NCI-H146 (cell line): ENCODE measurements around the gene DENND5A.

Experiments
- DNase-seq: peaks from one replicate; lab custom pipeline; 2025; lab: John Stamatoyannopoulos, UW

DENND5A gene

DNA sequence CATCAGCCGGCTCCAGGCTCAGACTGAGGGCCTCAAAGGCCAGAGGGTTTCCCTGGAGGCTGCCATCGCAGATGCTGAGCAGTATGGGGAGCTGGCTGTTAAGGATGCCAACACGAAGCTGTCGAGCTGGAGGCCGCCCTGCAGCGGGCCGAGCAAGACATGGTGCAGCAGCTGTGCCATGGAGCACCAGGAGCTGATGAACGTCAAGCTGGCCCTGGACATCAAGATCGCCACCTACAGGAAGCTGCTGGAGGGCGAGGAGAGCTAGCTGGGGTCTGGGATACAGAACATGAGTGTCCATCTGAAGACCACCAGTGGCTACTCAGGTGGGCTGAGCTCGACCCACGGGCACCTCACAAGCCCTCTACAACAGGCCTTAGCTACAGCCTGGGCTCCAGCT is 169.7 kb downstream of the DENND5A start:
- DNase-seq, result peak; percentile 25

DNA sequence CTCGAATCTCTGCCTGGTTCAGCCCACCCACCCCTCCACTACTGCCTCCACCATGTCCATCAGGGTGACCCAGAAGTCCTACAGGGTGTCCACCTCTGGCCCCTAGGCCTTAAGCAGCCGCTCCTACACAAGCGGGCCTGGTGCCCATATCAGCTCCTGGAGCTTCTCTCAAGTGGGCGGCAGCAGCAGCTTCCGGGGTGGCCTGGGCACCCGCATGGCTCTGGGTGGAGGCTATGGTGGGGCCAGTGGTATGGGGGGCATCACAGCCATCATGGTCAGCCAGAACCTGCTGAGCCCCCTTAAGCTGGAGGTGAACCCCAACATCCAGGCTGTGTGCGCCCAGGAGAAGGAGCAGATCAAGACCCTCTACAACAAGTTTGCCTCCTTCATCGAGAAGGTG is 170.7 kb downstream of the DENND5A start:
- DNase-seq, result no peak

DNA sequence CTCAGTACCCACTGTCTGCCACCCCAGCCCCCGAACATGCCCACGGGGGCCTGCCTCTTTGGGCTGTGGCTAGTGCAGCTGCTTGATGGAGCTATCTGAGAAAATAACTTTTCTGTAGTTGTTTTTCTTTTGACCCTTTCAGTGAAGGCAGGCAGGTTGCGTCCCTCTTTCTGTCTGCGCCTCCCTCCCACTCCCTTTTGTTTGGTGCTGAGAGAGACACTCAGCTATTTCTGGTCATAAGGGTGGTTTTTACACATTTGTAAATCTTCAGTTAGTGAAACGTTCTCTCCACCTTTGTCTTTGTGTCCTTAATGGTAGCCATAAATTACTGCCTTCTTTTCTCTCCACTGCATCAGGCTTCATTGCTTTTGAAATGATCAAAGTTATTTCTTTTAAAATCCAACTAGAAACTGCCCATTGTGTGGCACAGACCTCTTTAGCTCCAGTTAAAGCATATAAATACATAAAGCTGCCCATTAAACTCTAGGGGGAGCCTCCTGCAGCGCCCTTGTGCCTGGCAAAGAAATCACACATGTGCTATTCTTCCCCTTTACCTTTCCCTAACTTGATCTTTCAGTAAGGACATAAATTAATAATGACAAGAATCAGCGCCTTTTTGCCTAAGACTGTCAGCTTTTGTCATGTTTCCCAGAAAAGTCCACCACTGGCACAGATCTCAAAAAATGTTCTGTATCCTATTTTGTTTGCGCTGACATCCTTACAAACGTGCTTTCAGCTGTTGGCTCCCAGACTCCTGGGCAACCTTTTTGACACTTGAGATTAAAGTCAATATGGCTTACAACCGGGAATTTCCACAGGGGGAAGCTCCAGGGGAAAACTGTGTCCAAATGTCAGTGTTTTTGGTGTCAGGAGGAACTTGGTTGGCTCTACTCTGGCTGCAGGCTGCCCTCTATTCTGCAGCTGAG is 172.0 kb downstream of the DENND5A start:
- DNase-seq, result no peak

DNA sequence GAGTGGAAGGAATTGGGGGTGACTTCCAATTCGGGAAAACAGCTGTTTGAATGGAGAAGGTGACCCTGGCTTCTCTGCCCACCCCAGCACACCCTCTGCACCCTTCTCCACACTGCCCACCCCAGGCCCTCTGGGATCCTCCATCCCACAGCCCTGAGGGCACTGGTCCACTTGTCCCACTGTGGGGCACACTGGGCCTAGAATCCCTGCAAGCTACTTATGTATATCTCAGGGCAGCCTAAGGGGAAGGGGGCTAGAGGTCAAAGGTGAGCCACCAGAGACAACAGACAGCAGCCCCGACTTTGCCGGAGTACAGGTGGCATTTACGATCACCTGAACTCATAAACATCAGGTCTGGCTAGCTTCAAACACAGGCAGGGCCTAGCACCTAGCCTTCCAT is 173.1 kb downstream of the DENND5A start:
- no peak for DNase-seq

DNA sequence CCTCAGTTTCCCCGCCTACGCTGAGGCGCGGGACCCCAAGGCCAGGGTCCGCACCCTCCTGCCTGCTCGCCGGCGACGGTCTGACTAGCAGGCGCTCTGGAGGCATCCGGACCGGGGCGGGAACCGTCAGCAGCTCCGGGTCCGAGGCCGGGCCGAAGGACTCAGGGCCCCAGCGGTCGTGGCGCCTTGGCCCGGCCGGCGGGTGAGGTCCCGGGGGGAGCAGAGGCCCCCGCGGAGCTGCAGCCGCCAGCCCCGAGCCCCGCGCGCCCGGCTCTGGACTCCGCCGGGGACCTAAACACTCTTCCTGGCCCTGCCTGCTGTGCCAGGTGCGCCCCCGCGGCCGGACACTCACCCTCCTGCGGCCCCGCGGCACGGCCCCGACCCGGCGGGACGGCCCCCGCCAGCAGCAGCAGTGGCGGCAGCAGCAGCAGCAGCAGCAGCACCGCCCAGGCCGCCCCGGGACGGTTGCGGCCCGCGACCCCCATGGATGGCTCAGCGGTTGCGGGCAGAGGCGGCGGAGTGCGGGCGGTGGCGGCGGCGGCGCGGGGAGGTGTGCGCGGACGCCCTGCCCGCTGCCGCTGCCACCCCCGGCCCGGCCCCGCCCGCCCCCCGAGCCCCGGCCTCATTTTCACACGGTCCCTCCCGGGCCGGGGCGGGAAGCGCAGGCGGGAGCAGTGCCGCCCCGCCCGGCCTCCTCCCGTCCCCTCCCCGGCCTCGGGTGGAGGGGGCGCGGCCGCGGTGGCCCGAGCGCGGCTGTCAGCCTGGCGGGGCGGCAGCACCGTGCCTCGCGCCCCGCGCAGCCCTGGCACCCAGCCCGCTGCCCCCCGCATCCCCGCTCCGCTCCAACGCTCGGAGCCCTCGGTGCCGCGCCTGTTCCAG is 173.9 kb downstream of the DENND5A start, which contains the start of gene SCUBE2:
Gene SCUBE2, minus strand, starts transcription at position 556 of the 879 bp plus-strand sequence. Its CDS starts 71 bp downstream, at position 485.
- DNase-seq, result peak; percentile 14

DNA sequence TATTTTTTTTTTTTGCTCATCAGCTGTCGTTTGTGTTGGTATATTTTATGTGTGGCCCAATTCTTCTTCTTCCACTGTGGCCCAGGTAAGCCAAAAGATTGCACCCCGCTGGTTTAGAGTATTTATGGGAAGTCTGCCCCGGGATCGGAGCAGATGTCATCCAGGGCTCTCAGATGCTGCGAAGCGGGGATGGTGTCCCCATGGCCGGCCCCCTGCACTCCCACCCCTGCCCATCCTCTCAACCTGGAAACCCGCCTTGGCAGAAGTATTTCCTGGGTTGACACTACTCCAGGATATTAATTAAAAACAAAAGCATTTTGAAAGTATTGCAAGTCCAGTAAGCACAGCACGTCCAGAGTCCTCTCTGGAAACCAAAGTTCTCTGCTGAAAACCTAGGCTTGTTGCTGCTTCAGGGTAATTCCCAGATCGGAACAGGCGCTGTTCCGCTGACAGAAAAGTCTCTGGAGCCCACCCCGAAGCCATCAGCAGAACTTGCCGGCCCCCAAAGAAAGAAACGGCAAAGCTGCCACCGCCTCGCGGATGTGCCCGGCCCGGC is 174.6 kb downstream of the DENND5A start:
- no peak for DNase-seq

DNA sequence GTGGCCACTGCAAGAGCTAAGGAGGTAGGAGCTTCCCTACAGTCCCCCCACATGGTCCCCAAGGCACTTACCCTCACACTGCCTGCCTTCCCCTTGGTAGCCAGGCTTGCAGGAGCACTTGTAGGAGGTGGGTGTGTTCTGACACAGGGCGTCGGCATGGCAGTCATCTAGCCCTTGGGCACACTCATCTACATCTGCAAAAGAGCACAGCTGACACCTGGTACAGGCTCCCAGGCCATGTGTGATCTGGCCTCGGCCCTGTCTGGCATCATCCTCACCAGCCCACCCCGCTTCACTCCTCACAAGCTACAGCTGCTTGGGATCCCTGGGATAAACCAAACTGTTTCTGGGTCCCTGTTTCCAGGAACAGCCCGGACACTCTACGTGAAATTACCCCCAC is 175.5 kb downstream of the DENND5A start:
- no peak for DNase-seq

DNA sequence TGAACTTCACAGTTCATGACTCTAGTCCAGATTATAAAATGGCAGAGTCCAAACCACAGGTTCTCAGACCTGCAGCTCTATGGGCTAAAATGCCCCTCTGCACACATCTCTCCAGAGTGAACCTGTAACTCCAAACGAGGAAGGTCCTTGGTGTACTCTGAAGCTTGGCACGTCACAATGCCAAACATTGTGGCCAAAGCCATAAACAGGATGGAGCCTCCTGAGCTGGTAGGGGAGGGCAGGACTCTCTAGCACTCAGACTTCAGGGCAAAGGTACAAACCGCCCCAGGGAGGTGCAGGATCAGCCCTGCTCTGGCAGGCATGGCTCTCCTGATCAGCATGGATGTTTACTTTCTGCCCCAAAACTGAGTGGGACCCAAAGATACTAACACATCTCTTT is 176.1 kb downstream of the DENND5A start:
- no peak for DNase-seq
